Measurements from ENCODE around the gene DLX2. TPM values are rescaled to one million over a fixed set of nuclear protein-coding genes. Genes with fewer than 3 reads are reported as not detected.
A peak's percentile ranks its signal among the peaks of the same experiment; 100 is the strongest.

The DLX2 gene
- total and polyA plus RNA-seq, 2 of the 13 experiments (the other 11 are each of a cell fraction or from before 2014, with no cell fraction given): 0.07 to 0.15 TPM

GRCh38 chr2:172052000-172052983 is 50.4 kb downstream of the DLX2 start (continued):
- TF ChIP-seq ZNF512B (CRISPR knock-in tag; IDR thresholded peaks at IDR 0.05; ENCODE audit: borderline replicate concordance): peak; percentile 67; the same call in 1 of the 2 replicates
- TF ChIP-seq RFX3 (CRISPR knock-in tag; IDR thresholded peaks at IDR 0.05): no peak
- no peak; the same call in 1 of the 2 replicates for TF ChIP-seq AFF4 (CRISPR knock-in tag; IDR thresholded peaks at IDR 0.05)
- TF ChIP-seq, protein P1, sequence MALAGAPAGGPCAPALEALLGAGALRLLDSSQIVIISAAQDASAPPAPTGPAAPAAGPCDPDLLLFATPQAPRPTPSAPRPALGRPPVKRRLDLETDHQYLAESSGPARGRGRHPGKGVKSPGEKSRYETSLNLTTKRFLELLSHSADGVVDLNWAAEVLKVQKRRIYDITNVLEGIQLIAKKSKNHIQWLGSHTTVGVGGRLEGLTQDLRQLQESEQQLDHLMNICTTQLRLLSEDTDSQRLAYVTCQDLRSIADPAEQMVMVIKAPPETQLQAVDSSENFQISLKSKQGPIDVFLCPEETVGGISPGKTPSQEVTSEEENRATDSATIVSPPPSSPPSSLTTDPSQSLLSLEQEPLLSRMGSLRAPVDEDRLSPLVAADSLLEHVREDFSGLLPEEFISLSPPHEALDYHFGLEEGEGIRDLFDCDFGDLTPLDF (CRISPR knock-in tag; IDR thresholded peaks at IDR 0.05): no peak
- TF ChIP-seq FOXK1 (CRISPR knock-in tag; IDR thresholded peaks at IDR 0.05; ENCODE audit: borderline replicate concordance, low read depth): peak; percentile 89
- TF ChIP-seq, protein P2, sequence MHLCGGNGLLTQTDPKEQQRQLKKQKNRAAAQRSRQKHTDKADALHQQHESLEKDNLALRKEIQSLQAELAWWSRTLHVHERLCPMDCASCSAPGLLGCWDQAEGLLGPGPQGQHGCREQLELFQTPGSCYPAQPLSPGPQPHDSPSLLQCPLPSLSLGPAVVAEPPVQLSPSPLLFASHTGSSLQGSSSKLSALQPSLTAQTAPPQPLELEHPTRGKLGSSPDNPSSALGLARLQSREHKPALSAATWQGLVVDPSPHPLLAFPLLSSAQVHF (CRISPR knock-in tag; IDR thresholded peaks at IDR 0.05): no peak
- TF ChIP-seq, protein P3, sequence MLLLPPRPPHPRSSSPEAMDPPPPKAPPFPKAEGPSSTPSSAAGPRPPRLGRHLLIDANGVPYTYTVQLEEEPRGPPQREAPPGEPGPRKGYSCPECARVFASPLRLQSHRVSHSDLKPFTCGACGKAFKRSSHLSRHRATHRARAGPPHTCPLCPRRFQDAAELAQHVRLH (CRISPR knock-in tag; IDR thresholded peaks at IDR 0.05; ENCODE audit: borderline replicate concordance, low read depth): peak; percentile 80; the same call in 1 of the 2 replicates
- no peak for TF ChIP-seq ZNF138 (CRISPR knock-in tag; IDR thresholded peaks at IDR 0.05; ENCODE audit: low read depth)
- peak; percentile 82 for TF ChIP-seq IRF2 (CRISPR knock-in tag; IDR thresholded peaks at IDR 0.05)
- no peak for TF ChIP-seq ZNF672 (CRISPR knock-in tag; IDR thresholded peaks at IDR 0.05)
- TF ChIP-seq, protein P4, sequence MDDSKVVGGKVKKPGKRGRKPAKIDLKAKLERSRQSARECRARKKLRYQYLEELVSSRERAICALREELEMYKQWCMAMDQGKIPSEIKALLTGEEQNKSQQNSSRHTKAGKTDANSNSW (CRISPR knock-in tag; IDR thresholded peaks at IDR 0.05; ENCODE audit: borderline replicate concordance): no peak
- TF ChIP-seq, protein P5, sequence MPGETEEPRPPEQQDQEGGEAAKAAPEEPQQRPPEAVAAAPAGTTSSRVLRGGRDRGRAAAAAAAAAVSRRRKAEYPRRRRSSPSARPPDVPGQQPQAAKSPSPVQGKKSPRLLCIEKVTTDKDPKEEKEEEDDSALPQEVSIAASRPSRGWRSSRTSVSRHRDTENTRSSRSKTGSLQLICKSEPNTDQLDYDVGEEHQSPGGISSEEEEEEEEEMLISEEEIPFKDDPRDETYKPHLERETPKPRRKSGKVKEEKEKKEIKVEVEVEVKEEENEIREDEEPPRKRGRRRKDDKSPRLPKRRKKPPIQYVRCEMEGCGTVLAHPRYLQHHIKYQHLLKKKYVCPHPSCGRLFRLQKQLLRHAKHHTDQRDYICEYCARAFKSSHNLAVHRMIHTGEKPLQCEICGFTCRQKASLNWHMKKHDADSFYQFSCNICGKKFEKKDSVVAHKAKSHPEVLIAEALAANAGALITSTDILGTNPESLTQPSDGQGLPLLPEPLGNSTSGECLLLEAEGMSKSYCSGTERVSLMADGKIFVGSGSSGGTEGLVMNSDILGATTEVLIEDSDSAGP (CRISPR knock-in tag; IDR thresholded peaks at IDR 0.05; ENCODE audit: borderline replicate concordance): no peak
- no peak for TF ChIP-seq SMAD1 (CRISPR knock-in tag; IDR thresholded peaks at IDR 0.05; ENCODE audit: borderline replicate concordance, low read depth)
- TF ChIP-seq ZNF205 (CRISPR knock-in tag; IDR thresholded peaks at IDR 0.05): peak; percentile 63; the same call in 1 of the 2 replicates
